Chondrocyte (in vitro differentiated cells): ENCODE measurements around the gene FMNL2. TPM values are rescaled to one million over a fixed set of nuclear protein-coding genes. Genes with fewer than 3 reads are reported as not detected.

ENCODE experiments used
- DNase-seq: peaks from one replicate; pipeline ENCODE4 v3.0.0; 2021; ENCODE audit warnings: mixed read lengths, low spot score
- H3K27ac Mint-ChIP-seq: one replicate; pipeline ENCODE4 v1.8.0; 2021; ENCODE audit warnings: mild to moderate bottlenecking, moderate library complexity, mixed read lengths; ENCODE audit not compliant: unreplicated experiment
- H3K27me3 Mint-ChIP-seq: 2 replicates; pipeline ENCODE4 v1.8.0; 2021; ENCODE audit warnings: low read depth, mixed read lengths
- H3K36me3 Mint-ChIP-seq: 2 replicates; pipeline ENCODE4 v1.8.0; 2021; ENCODE audit warnings: low read depth, mixed read lengths
- H3K4me1 Mint-ChIP-seq: 2 replicates; pipeline ENCODE4 v1.8.0; 2021; ENCODE audit warnings: low read depth, mild to moderate bottlenecking, mixed read lengths
- H3K4me3 Mint-ChIP-seq: one replicate; pipeline ENCODE4 v1.8.0; 2021; ENCODE audit warnings: mild to moderate bottlenecking, moderate library complexity, mixed read lengths; ENCODE audit not compliant: unreplicated experiment
- H3K9me3 Mint-ChIP-seq: 2 replicates; pipeline ENCODE4 v1.8.0; 2021; ENCODE audit warnings: low read depth, mixed read lengths
- total RNA-seq: library from RNA; stranded (reverse); gene quantifications from 3 replicates; pipeline ENCODE4 v1.2.1, GENCODE V29; 2021
- TF ChIP-seq, protein P1 (sequence below): fragments of 200-600 bp; sonication (generic); IDR thresholded peaks from 2 replicates; pipeline ENCODE4 v1.5.0; 2021; ENCODE audit warnings: antibody characterized with exemption, mild to moderate bottlenecking, moderate library complexity

The FMNL2 gene
- total RNA-seq, 1 donor from 2014 or later = 33.9 TPM

DNA sequence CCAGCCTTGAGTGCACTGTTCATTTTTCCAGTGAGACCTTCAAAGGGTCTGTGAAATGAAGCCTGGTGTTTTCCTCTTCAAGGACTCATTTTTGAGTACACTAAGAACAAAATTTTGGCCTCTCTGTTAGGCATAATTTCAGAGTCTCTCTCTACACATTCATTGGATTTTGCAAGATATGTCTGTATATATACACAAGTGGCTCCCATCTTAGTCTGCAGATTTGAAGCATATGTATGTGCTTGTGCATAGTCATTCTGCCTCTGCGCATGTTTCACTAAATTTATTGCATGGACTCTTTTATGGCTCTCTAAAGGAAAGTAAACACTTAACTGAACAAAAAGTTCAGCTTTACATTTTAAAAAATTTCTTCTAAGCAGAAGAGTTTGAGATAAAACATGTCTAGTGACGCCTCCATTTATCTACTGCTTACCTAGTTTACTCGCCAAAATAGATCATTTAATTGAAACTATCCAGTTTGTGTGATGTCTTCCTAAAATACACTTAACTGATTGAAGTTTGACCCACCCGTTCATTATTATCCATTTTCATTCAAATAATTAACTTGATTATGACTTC, 145.9 kb downstream of the FMNL2 start:
- H3K4me3 Mint-ChIP-seq = no peak overlapping the region
- no peak for DNase-seq
- no peaks in the 10 kb centered on the region for H3K9me3 Mint-ChIP-seq
- TF ChIP-seq, protein P1, sequence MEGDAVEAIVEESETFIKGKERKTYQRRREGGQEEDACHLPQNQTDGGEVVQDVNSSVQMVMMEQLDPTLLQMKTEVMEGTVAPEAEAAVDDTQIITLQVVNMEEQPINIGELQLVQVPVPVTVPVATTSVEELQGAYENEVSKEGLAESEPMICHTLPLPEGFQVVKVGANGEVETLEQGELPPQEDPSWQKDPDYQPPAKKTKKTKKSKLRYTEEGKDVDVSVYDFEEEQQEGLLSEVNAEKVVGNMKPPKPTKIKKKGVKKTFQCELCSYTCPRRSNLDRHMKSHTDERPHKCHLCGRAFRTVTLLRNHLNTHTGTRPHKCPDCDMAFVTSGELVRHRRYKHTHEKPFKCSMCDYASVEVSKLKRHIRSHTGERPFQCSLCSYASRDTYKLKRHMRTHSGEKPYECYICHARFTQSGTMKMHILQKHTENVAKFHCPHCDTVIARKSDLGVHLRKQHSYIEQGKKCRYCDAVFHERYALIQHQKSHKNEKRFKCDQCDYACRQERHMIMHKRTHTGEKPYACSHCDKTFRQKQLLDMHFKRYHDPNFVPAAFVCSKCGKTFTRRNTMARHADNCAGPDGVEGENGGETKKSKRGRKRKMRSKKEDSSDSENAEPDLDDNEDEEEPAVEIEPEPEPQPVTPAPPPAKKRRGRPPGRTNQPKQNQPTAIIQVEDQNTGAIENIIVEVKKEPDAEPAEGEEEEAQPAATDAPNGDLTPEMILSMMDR = no peak
- no peaks in the 10 kb centered on the region for H3K36me3 Mint-ChIP-seq
- H3K4me1 Mint-ChIP-seq = peaks cover 24% of the 10 kb centered on the region
- no peak overlapping the region for H3K27ac Mint-ChIP-seq
- no peaks in the 10 kb centered on the region for H3K27me3 Mint-ChIP-seq

DNA sequence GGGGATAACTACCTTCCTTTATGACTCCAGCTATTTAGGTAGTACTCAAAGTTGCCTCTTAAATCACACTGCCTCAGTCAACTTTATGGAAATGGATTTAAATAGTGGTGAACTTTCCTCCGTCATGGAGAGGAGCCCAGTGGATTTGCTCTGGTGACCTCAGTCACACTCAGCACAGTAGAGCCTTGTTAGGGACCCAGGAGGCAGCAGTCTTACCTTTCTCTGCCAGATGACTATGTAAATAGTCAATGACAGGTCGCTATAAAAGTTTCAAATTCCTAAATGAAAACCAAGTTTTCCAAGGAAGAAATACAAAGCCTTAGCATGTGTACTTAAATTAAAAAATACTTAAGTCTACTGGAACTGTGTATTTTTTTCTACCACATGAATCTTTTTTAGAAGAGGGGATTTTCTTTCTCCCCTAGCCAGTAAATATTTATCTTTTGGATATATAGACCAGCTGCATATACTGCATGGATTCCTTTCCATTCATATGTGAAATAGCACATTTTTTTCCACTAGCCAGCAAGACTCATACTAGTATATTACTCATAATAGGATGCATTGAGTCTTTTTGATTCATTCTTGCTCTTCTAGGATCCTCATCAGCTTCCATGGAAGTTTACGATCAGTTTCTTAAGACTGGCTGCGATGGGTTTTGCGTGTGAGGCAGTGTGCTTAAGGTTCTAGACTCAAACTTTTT, 147.1 kb downstream of the FMNL2 start:
- Mint-ChIP-seq H3K9me3 (no peaks in the 10 kb centered on the region), H3K27me3 (no peaks in the 10 kb centered on the region), H3K4me3 (no peak overlapping the region), H3K4me1 (peaks cover 34% of the 10 kb centered on the region), H3K27ac (no peak overlapping the region), H3K36me3 (no peaks in the 10 kb centered on the region)
- DNase-seq = no peak
- TF ChIP-seq, protein P1 = no peak

DNA sequence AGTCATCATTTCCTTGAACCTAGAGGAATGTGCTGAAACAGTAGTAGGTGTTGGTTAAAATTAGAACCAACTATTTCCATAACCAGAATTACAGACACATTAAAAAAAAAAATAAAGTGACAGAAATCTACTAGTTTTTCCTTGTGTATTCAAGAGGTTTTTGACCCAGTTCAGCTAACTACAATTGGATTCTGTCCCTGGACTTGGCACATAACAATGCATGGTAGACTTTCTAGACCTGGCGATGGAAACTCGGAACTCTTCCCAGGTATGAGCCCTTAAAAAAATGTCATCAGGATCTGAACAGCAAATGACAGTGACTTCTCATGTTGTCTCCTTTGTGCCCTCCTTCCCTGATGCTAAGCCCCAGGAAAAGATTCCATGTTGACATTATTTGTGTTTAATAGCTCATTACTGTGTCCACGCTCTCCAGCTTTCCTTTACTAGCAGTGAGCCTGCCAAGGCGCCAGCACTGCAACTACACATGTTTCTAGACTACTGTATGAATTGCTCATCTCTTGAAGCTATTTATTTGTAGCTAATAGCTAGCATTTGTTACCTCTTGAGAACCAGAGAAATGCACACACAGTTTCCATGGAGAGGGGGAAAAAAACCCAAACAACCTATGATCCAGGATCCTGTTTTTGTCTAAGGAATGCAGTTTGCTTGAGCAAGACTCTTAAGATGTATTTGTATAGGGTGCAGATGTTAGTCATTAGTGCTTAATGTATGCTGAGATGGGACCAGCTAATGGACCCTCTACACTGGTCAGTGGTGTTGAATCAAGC, 148.5 kb downstream of the FMNL2 start:
- TF ChIP-seq, protein P1 = no peak
- no peak for DNase-seq
- H3K36me3 Mint-ChIP-seq = no peaks in the 10 kb centered on the region
- no peaks in the 10 kb centered on the region for H3K27me3 Mint-ChIP-seq
- no peak overlapping the region for H3K27ac Mint-ChIP-seq
- no peaks in the 10 kb centered on the region for H3K9me3 Mint-ChIP-seq
- H3K4me1 Mint-ChIP-seq = peaks cover 37% of the 10 kb centered on the region
- no peak overlapping the region for H3K4me3 Mint-ChIP-seq

DNA sequence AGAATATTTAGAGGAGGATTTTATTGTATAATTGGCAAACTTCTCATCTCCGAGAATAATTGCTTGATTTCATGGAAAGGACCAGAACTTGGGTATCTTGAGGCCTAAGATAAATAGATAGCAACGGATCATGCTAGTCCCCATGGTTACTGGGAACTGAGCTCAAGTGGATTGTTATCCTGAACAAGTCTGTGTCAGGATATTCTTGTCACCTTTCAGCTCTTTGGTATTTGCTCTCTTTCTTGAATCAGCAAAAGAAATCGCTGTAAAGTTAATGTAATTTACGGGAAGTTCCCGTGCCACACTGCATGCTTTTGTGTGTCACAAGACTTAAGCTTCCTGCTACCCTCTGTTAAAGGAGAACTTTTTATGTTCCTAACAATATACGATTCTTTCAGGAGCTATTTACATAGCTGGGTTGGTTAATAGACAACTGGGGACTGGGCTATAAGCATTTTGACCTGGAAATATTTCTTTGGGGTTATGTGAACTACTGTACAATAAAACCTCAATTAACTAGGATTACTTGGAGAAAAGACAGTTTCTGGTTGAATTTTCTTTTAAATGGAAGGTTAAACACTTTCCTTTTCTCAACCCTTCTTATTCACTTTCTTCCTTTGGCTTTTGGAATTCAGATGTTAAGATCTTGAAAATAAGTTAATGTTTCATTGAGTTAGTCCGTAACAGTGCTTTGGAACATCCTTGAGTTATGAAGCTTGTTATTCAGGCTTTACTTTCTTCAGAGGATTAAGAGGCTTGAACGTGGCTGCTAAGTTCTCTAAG, 151.2 kb downstream of the FMNL2 start:
- peak overlapping the region; percentile 14 for H3K4me3 Mint-ChIP-seq

More for the DNA sequence above, 151.2 kb downstream of the FMNL2 start:
- no peak for DNase-seq
- Mint-ChIP-seq H3K9me3 (no peaks in the 10 kb centered on the region), H3K27me3 (no peaks in the 10 kb centered on the region), H3K36me3 (no peaks in the 10 kb centered on the region), H3K4me1 (peaks cover 50% of the 10 kb centered on the region), H3K27ac (peak overlapping the region; percentile 76)
- TF ChIP-seq, protein P1 = no peak
